NB4 (cell line): ENCODE results near the gene COL6A5.

ENCODE experiments used
- MYC ChIP-seq: IDR thresholded peaks from 2 replicates; pipeline ENCODE4 v1.6.1; 2011; ENCODE audit warnings: low read depth, low read length
- POLR2A ChIP-seq: IDR thresholded peaks from 2 replicates; pipeline ENCODE4 v1.6.1; 2011; ENCODE audit warnings: mild to moderate bottlenecking; ENCODE audit not compliant: insufficient read length; ENCODE audit errors: extremely low read depth
- TF ChIP-seq, protein P1 (sequence below): IDR thresholded peaks from one replicate; pipeline ENCODE4 v1.5.1; 2012; ENCODE audit warnings: low read depth, low read length

DNA sequence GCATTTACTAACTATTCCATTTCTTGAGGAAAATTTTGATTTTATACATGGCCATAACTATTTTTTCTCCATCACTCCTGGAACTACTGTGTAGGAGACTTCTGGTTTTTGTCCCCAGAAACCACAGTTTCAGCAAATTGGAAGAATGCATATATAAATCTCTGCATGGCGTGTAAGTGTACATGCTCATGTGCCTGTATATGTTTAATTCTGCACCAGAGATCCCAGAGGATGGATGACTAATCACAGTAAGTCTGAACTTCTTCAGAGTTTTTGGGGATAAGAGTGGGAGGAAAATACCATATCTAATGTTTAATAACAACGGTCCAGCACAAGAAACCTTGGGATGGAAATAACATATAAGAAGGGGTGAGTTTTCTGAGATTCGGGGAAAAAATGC lies 160.6 kb downstream of the COL6A5 start:
- no peak for TF ChIP-seq MYC
- TF ChIP-seq, protein P1, sequence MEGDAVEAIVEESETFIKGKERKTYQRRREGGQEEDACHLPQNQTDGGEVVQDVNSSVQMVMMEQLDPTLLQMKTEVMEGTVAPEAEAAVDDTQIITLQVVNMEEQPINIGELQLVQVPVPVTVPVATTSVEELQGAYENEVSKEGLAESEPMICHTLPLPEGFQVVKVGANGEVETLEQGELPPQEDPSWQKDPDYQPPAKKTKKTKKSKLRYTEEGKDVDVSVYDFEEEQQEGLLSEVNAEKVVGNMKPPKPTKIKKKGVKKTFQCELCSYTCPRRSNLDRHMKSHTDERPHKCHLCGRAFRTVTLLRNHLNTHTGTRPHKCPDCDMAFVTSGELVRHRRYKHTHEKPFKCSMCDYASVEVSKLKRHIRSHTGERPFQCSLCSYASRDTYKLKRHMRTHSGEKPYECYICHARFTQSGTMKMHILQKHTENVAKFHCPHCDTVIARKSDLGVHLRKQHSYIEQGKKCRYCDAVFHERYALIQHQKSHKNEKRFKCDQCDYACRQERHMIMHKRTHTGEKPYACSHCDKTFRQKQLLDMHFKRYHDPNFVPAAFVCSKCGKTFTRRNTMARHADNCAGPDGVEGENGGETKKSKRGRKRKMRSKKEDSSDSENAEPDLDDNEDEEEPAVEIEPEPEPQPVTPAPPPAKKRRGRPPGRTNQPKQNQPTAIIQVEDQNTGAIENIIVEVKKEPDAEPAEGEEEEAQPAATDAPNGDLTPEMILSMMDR = no peak
- no peak for TF ChIP-seq POLR2A
